Epithelial cell of esophagus (primary cell): ENCODE results near the gene TMEM185A.
A peak's percentile ranks its signal among the peaks of the same experiment; 100 is the strongest.
"Not testable (repeated sequence)": the region's sequence is repeated elsewhere in the genome, so short reads cannot be mapped to it uniquely, and the experiment has no call there.

ENCODE experiments used
- DNase-seq: peaks from one replicate; pipeline ENCODE4 v3.0.0; 2010; ENCODE audit warnings: low read depth
- H3K4me3 ChIP-seq: 2 replicates; pipeline ENCODE4 v1.5.1; 2011; ENCODE audit warnings: mild to moderate bottlenecking, low read length, control low read depth
- CTCF ChIP-seq: IDR thresholded peaks from 2 replicates; pipeline ENCODE4 v1.5.1; 2011; ENCODE audit warnings: low read depth, mild to moderate bottlenecking, low read length, control low read depth, inconsistent platforms; ENCODE audit not compliant: insufficient read depth; ENCODE audit errors: missing control alignments

The TMEM185A gene

DNA sequence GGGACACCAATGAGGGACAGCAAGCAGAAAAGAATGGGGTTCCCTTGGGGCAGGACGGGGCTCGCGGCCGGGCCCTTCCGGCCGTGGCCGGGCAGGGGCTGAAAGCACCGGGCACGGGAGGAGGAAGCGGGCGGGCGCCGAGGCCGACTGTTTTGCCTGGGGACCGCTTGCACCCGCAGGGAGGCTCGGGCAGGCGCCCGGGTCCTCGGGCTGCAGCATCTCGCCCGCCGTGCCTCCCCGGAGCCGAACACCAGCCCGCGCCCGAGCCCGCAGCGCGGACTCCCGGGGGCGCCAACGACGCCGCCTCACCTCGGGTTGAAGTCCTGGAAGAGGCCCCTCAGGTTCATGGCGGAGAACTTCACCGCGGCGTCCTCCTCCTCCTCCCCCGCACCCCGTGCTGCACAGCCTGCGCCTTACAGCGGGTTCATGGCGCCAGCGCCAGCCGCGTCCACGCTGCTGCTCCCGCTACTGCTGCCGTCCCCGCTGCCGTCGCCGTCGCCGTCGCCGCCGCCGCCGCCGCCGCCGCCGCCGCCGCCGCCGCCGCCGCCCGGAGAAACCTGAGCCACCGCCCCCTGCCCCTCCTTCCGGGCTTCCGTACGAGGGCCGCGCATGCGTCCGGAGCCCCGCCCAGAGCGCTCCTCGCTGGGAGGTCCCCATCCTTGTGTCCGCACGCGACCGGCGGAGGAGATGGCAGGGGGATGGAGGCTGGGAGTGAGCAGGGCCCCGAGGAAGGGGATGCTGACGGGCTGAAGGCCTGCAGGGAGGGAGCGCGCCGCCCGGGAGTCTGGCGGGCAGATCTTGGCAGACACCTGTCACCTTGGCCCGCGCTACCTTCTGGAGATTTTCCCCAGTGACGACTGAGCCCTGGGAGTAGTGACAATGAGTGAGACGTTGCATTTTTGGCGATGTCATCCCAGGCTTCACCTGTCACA is at the start of gene TMEM185A:
Gene TMEM185A (minus strand): TSS at position 559 of the 932 bp plus-strand sequence. CDS start 212 bp downstream, at position 347.
- H3K4me3 ChIP-seq: peak within 1 kb of the TSS; percentile 64
- no peak for TF ChIP-seq CTCF
- DNase-seq: peak; percentile 42

DNA sequence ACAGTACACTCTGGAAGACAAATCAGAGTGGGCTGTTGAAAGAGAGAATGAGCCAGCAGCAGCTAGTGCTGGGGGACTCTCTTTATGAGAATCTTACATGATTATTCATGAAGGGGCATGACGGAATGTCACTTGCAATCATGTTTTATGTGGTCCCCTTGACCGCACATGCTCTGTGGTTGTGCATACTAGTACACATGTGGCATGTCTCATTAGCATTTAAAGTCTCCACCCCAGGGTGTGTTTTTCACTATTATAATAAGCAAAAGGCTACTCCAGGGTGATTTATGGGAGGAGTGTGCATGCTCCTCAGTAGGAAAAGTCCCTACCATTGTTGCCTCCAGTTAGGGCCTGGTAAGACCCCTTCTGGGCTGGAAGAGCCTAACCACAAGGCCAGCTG is 49.6 kb upstream of the TMEM185A start:
- DNase-seq: no peak
- H3K4me3 ChIP-seq: no peak overlapping the region
- TF ChIP-seq CTCF: no peak

GRCh38 chrX:149679164-149679678 is 47.6 kb upstream of the TMEM185A start:
- DNase-seq, H3K4me3 ChIP-seq: not testable (repeated sequence)

DNA sequence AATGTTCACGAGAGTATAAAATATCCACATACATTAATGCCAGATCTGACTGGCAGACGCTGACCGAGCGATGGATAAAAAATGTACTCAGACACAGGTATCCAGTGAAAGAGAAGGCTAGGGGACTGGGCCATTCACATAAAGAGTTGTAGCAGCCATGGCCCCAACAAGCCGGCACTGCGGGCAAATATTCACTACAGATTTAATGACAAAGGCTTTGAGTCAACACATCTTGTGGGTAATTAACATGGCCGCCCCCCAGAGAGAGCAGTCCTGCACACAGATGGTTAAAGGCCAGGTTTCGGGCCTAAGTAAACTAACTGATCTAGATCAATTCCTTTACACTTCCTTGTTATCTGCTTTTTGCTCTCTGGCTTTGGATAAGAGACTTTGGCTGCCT is 44.0 kb upstream of the TMEM185A start:
- not testable (repeated sequence) for H3K4me3 ChIP-seq, DNase-seq

GRCh38 chrX:149675088-149675487 is 43.5 kb upstream of the TMEM185A start:
- H3K4me3 ChIP-seq, DNase-seq: not testable (repeated sequence)

DNA sequence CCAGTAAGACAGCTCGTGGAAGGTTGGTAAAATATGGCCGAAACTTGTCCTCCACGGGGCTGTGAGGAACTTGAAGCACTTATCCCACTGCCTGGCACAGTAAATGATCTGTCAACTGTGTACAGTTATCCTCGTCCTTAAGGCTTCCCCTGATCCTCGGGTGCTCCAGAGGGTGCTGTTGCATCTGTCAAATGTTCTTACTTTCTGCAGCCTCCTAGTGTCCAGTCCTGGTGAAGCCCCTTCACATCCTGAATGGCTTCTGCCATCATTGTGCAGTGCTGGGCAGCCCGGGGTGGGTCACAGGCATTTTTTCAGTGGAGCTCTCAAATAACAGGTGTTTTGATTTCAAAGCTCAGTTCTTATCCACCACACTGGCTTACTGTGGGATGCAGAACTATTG is 29.0 kb upstream of the TMEM185A start:
- DNase-seq, H3K4me3 ChIP-seq: not testable (repeated sequence)

- DNase-seq, H3K4me3 ChIP-seq: not testable (repeated sequence)
Measured at GRCh38 chrX:149656260-149656884, 24.8 kb upstream of the TMEM185A start.

DNA sequence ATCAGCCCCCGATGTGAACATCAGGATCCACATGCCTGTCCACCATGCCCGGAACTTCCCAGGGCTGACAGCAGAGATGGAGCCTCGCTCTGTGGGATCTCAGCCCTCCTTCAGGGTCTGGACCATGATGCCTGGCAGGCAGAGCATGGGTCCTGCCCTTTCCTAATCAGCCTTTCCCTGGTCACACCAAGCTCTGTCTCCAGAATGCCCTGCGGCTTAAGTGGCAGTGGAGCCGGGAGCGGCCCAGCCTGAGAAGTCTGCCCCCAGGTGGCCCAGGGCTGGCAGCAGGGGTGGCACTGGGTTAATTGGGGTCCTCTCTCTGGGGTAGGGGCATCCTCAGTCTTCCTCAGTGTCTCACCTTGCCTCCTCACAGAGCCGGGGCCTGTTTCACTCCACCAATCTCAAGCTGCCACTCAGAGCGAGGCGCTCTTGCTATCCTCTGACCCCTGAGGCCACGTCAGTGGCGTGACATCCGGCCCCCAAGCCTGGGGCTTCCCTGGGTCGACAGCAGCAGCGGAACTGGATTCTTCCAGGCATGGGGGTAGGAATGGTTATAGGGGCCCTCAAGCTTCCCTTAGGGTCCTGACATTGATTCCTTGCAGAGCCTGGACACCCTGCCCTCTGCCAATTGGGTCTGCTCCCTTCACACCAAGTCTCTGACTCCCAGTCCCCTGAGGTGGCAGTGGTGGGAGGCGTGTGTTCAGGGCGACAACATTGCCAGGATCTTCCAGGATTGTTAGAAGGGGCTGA is 20.8 kb upstream of the TMEM185A start:
- no peak for TF ChIP-seq CTCF
- DNase-seq: no peak
- H3K4me3 ChIP-seq: no peak overlapping the region

GRCh38 chrX:149650162-149650561 is 18.6 kb upstream of the TMEM185A start:
- no peak for TF ChIP-seq CTCF
- no peak overlapping the region for H3K4me3 ChIP-seq
- no peak for DNase-seq
